ENCODE measurements around the gene POLR1G. TPM values are rescaled to one million over a fixed set of nuclear protein-coding genes. Genes with fewer than 3 reads are reported as not detected.
"Not testable (repeated sequence)": the region's sequence is repeated elsewhere in the genome, so short reads cannot be mapped to it uniquely, and the experiment has no call there.

POLR1G gene
- total and polyA plus RNA-seq, 2 experiments from 2014 or later: 2.5 to 3.3 TPM

DNA sequence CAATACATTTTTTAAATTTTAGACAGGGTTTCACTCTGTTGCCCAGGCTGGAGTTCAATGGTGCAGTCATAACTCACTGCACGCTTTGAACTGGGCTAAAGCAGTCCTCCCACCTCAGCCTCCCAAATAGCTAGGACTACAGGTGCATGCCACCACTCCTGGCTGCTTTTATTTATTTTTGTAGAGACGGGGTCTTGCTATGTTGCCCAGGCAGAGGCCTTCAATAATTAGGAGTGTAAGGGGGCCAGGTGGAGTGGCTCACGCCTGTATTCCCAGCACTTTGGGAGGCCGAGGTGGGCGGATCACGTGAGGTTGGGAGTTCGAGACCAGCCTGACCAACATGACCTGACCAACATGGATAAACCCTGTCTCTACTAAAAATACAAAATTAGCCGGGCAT lies 26.1 kb downstream of the POLR1G start:
- H3K9me2 ChIP-seq (replicated peaks; ENCODE audit: insufficient read depth); H3K27me3 ChIP-seq; H3K36me3 ChIP-seq (replicated peaks; ENCODE audit: insufficient read depth, low read depth); DNase-seq (ENCODE audit: low spot score); H2AFZ ChIP-seq; H3K4me1 ChIP-seq (ENCODE audit: insufficient read depth); H3K79me2 ChIP-seq; H3K4me3 ChIP-seq; H3K9me3 ChIP-seq (ENCODE audit: low read depth); H3K4me2 ChIP-seq; H3K27ac ChIP-seq; H4K20me1 ChIP-seq (ENCODE audit: insufficient read depth, poor library complexity, severe bottlenecking): not testable (repeated sequence)
- WGBS (ENCODE audit: low lambda C conversion rate, missing lambda C conversion rate): 96% methylated on average over 8 of the region's 8 CpGs

DNA sequence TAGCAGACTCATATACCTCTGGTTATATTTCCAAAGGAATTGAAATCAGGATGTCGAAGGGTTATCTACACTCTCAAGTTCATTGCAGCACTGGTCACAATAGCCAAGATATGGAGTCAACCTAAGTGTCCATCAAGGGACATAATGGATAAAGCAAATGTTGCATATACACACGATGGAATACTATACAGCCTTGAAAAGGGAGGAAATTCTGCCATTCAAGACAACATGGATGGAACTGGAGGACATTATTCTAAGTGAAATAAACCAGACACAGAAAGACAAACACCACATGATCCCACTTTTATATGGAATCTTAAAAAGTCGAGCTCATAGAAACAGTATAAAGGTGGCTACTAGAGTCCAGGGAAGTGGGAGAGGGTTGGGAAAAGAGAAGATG lies 30.9 kb downstream of the POLR1G start:
- peaks cover 5% of the 10 kb centered on the region for H3K4me1 ChIP-seq (ENCODE audit: insufficient read depth)
- no peaks in the 10 kb centered on the region for H3K36me3 ChIP-seq (replicated peaks; ENCODE audit: insufficient read depth, low read depth)
- H3K9me3 ChIP-seq (ENCODE audit: low read depth): no peaks in the 10 kb centered on the region
- no peak for DNase-seq (ENCODE audit: low spot score)
- H3K27me3 ChIP-seq: no peaks in the 10 kb centered on the region
- H3K4me3 ChIP-seq: no peak overlapping the region
- H4K20me1 ChIP-seq (ENCODE audit: insufficient read depth, poor library complexity, severe bottlenecking): no peaks in the 10 kb centered on the region
- H3K9me2 ChIP-seq (replicated peaks; ENCODE audit: insufficient read depth): no peaks in the 10 kb centered on the region
- no peak for TF ChIP-seq EZH2 (IDR thresholded peaks at IDR 0.05; ENCODE audit: borderline replicate concordance)
- TF ChIP-seq, protein P1, sequence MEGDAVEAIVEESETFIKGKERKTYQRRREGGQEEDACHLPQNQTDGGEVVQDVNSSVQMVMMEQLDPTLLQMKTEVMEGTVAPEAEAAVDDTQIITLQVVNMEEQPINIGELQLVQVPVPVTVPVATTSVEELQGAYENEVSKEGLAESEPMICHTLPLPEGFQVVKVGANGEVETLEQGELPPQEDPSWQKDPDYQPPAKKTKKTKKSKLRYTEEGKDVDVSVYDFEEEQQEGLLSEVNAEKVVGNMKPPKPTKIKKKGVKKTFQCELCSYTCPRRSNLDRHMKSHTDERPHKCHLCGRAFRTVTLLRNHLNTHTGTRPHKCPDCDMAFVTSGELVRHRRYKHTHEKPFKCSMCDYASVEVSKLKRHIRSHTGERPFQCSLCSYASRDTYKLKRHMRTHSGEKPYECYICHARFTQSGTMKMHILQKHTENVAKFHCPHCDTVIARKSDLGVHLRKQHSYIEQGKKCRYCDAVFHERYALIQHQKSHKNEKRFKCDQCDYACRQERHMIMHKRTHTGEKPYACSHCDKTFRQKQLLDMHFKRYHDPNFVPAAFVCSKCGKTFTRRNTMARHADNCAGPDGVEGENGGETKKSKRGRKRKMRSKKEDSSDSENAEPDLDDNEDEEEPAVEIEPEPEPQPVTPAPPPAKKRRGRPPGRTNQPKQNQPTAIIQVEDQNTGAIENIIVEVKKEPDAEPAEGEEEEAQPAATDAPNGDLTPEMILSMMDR (IDR thresholded peaks at IDR 0.05; ENCODE audit: poor library complexity): no peak
- TF ChIP-seq EZH2phosphoT487 (IDR thresholded peaks at IDR 0.05; ENCODE audit: low read depth, severe bottlenecking, unreplicated experiment): no peak
- H3K4me2 ChIP-seq: no peak overlapping the region
- no peak overlapping the region for H2AFZ ChIP-seq
- no peak overlapping the region for H3K27ac ChIP-seq
- 88% methylated on average over 3 of the region's 3 CpGs for WGBS (ENCODE audit: low lambda C conversion rate, missing lambda C conversion rate)
- H3K79me2 ChIP-seq: no peaks in the 10 kb centered on the region

DNA sequence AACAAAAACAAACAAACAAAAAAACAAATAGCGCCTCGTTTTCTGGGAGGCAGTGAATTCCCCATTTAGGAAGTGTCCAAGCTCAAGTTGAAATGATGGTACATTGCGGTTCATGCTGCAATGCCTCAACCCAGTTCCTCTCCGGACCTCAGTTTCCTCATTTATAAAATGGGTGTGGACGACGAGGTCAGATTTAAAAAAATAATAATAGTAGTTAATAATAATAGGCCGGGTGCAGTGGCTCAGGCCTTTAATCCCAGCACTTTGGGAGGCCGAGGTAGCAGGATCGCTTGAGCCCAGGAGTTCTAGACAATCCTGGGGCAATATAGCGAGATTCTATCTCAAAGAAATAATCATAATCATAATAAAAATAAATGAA lies 32.7 kb downstream of the POLR1G start:
- Histone ChIP-seq H3K27ac (peak overlapping the region; percentile 87), H3K27me3 (no peaks in the 10 kb centered on the region), H3K79me2 (no peaks in the 10 kb centered on the region), H3K9me2 (replicated peaks; ENCODE audit: insufficient read depth) (no peaks in the 10 kb centered on the region), H3K36me3 (replicated peaks; ENCODE audit: insufficient read depth, low read depth) (no peaks in the 10 kb centered on the region), H2AFZ (peak overlapping the region; percentile 53), H3K4me2 (peak overlapping the region; percentile 74), H4K20me1 (ENCODE audit: insufficient read depth, poor library complexity, severe bottlenecking) (no peaks in the 10 kb centered on the region), H3K9me3 (ENCODE audit: low read depth) (no peaks in the 10 kb centered on the region), H3K4me1 (ENCODE audit: insufficient read depth) (peaks cover 12% of the 10 kb centered on the region), H3K4me3 (no peak overlapping the region)
- WGBS (ENCODE audit: low lambda C conversion rate, missing lambda C conversion rate): 38% methylated on average over 10 of the region's 10 CpGs
- DNase-seq (ENCODE audit: low spot score): no peak
- no peak for TF ChIP-seq EZH2phosphoT487 (IDR thresholded peaks at IDR 0.05; ENCODE audit: low read depth, severe bottlenecking, unreplicated experiment)
- TF ChIP-seq, protein P1 (IDR thresholded peaks at IDR 0.05; ENCODE audit: poor library complexity): no peak
- no peak for TF ChIP-seq EZH2 (IDR thresholded peaks at IDR 0.05; ENCODE audit: borderline replicate concordance)

DNA sequence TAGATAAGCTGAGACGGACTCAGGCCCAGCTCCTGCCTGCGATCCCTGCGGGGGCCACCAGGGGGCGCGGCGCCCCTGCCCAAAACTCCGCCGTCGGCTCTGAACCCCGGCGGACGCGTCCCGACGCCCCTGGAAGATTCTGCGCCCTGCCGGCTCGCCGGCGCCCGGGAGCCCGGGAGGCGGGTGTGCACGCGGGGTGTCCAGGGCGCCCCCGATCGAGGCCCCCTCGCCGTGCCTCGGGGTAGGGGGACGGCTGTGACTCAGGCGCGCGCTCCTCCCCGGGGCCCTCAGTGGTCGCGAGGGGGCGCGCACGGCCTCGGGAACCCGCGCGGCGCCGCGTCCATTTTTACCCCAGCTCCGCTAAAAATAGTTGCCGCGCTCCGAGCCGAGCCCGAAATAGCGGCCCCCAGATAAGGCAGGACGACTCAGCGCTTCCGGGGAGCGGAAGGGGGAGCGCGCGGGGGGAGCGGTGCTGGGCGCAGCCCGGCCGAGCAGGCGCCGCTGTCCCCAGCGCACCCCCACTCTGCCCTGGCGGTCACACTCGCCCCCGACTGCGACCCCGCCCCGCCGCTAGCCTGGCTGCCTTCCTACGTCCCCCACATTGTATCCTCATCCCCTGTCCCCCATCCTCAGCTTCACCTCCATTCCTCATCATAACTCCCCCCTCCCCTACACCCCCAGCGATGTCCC lies 33.3 kb downstream of the POLR1G start:
- H3K4me3 ChIP-seq: peak overlapping the region; percentile 76
- peak; percentile 91 for DNase-seq (ENCODE audit: low spot score)
- H3K27ac ChIP-seq: peak overlapping the region; percentile 87

More for the DNA sequence above, 33.3 kb downstream of the POLR1G start:
- peak overlapping the region; percentile 53 for H2AFZ ChIP-seq
- no peaks in the 10 kb centered on the region for H3K9me2 ChIP-seq (replicated peaks; ENCODE audit: insufficient read depth)
- no peaks in the 10 kb centered on the region for H3K9me3 ChIP-seq (ENCODE audit: low read depth)
- H3K4me2 ChIP-seq: peak overlapping the region; percentile 74
- H3K4me1 ChIP-seq (ENCODE audit: insufficient read depth): peaks cover 15% of the 10 kb centered on the region
- WGBS (ENCODE audit: low lambda C conversion rate, missing lambda C conversion rate): 0% methylated on average over 34 of the region's 78 CpGs
- H3K79me2 ChIP-seq: no peaks in the 10 kb centered on the region
- H4K20me1 ChIP-seq (ENCODE audit: insufficient read depth, poor library complexity, severe bottlenecking): no peaks in the 10 kb centered on the region
- H3K36me3 ChIP-seq (replicated peaks; ENCODE audit: insufficient read depth, low read depth): no peaks in the 10 kb centered on the region
- H3K27me3 ChIP-seq: no peaks in the 10 kb centered on the region
- no peak for TF ChIP-seq EZH2phosphoT487 (IDR thresholded peaks at IDR 0.05; ENCODE audit: low read depth, severe bottlenecking, unreplicated experiment)
- TF ChIP-seq, protein P1 (IDR thresholded peaks at IDR 0.05; ENCODE audit: poor library complexity): peak; percentile 97
